ENCODE measurements around the gene BBS2. TPM values are rescaled to one million over a fixed set of nuclear protein-coding genes. Genes with fewer than 3 reads are reported as not detected.

Gene BBS2
- total RNA-seq, 2 donors from 2014 or later = 39.4 to 55.0 TPM

GRCh38 chr16:56450986-56451752, 68.7 kb downstream of the BBS2 start, which contains the start of the genes NUDT21 and OGFOD1:
Gene NUDT21, minus strand, starts transcription at chr16:56451332. Its CDS starts 130 bp downstream, at chr16:56451202.
Gene OGFOD1, plus strand, starts transcription at chr16:56451554. Its CDS starts 59 bp downstream, at chr16:56451613.
- intact Hi-C loops (cut with DNase I) = no loop called here
- DNase-seq = peak; percentile 94

GRCh38 chr16:56450275-56450985, 69.4 kb downstream of the BBS2 start:
- no peak for ATAC-seq
- intact Hi-C loops (cut with DNase I) = no loop called here
- DNase-seq = no peak

More at GRCh38 chr16:56450986-56451752, 68.7 kb downstream of the BBS2 start, which contains the start of the genes NUDT21 and OGFOD1:
- ATAC-seq = peak; percentile 99 to 100

GRCh38 chr16:56448005-56448404, 71.8 kb downstream of the BBS2 start:
- intact Hi-C loops (cut with DNase I) = no loop called here
- DNase-seq (no peak), ATAC-seq (no peak)

GRCh38 chr16:56447286-56447685, 72.5 kb downstream of the BBS2 start:
- DNase-seq = no peak
- no peak for ATAC-seq
- intact Hi-C loops (cut with DNase I) = no loop called here

- peak in 1 of 2 donors; percentile 68 for ATAC-seq
- DNase-seq = no peak
- intact Hi-C loops (cut with DNase I) = no loop called here
Measured at GRCh38 chr16:56438038-56438437, 81.8 kb downstream of the BBS2 start.

GRCh38 chr16:56436258-56436657, 83.6 kb downstream of the BBS2 start:
- DNase-seq (no peak), ATAC-seq (peak in 1 of 2 donors; percentile 24)
- intact Hi-C loops (cut with DNase I) = no loop called here

Other genes with a start within 250 kb of the BBS2 start
- gene AMFR, start 94.5 kb downstream of the BBS2 start, total RNA-seq = 10 to 100 TPM; 78.6 to 94.4 TPM
- gene NUDT21, start 68.7 kb downstream of the BBS2 start, total RNA-seq = 10 to 100 TPM; 66.2 to 77.8 TPM
- 10 to 100 TPM; 22.6 to 40.1 TPM for gene OGFOD1, start 68.5 kb downstream of the BBS2 start, total RNA-seq
- gene MT4, start 45.0 kb upstream of the BBS2 start, total RNA-seq = not detected
- 10 to 100 TPM in 1 of 2 donors, 1 to 10 TPM in 1; 8.2 to 11.5 TPM for gene MT3, start 69.5 kb upstream of the BBS2 start, total RNA-seq
- gene MT2A, start 88.6 kb upstream of the BBS2 start, total RNA-seq = 100 to 1,000 TPM; 147 to 411 TPM
- 100 to 1,000 TPM in 1 of 2 donors, 10 to 100 TPM in 1; 84.7 to 114 TPM for gene MT1E, start 105.8 kb upstream of the BBS2 start, total RNA-seq
- 10 to 100 TPM; 15.2 to 50.8 TPM for gene MT1M, start 112.6 kb upstream of the BBS2 start, total RNA-seq
- gene MT1A, start 118.6 kb upstream of the BBS2 start, total RNA-seq = 100 to 1,000 TPM in 1 of 2 donors, 10 to 100 TPM in 1; 19.0 to 104 TPM
- not detected for gene MT1B, start 131.9 kb upstream of the BBS2 start, total RNA-seq
- 1 to 10 TPM; 6.7 to 7.9 TPM for gene MT1F, start 137.9 kb upstream of the BBS2 start, total RNA-seq
- 1 to 10 TPM; 3.6 to 5.1 TPM for gene MT1G, start 148.0 kb upstream of the BBS2 start, total RNA-seq
- gene MT1H, start 149.8 kb upstream of the BBS2 start, total RNA-seq = not detected
- gene MT1X, start 162.4 kb upstream of the BBS2 start, total RNA-seq = 100 to 1,000 TPM; 104 to 336 TPM
- gene NUP93, start 210.1 kb upstream of the BBS2 start, total RNA-seq = 10 to 100 TPM; 29.9 to 38.6 TPM